RWPE2 (cell line): Measurements from ENCODE around the gene KIN.
A peak's percentile ranks its signal among the peaks of the same experiment; 100 is the strongest.

Experiments
- ATAC-seq: fragments of 200-7000 bp; cut with Tn5 transposase; 3 replicates; pipeline ENCODE4 v1.9.1; 2021; ENCODE audit warnings: low read depth
- DNase-seq: peaks from one replicate; pipeline ENCODE4 v3.0.0-alpha.2; 2020; ENCODE audit warnings: low spot score
- H3K27ac ChIP-seq: fragments of 450-650 bp; 2 replicates; pipeline ENCODE4 v1.5.1; 2017; ENCODE audit warnings: mild to moderate bottlenecking; ENCODE audit not compliant: poor library complexity, severe bottlenecking
- H3K27me3 ChIP-seq: fragments of 250-450 bp; sonication (Bioruptor Pico); 2 replicates; pipeline ENCODE4 v1.5.1; 2021; ENCODE audit warnings: mild to moderate bottlenecking, moderate library complexity; ENCODE audit not compliant: insufficient read depth, poor library complexity, severe bottlenecking
- H3K36me3 ChIP-seq: fragments of 250-450 bp; sonication (Bioruptor Pico); 2 replicates; pipeline ENCODE4 v1.5.1; 2020; ENCODE audit warnings: low read depth, mild to moderate bottlenecking, moderate library complexity
- H3K4me1 ChIP-seq: fragments of 250-450 bp; sonication (Bioruptor Pico); 2 replicates; pipeline ENCODE4 v1.5.1; 2021; ENCODE audit warnings: mild to moderate bottlenecking, moderate library complexity; ENCODE audit not compliant: insufficient read depth, poor library complexity, severe bottlenecking
- H3K4me3 ChIP-seq: fragments of 250-450 bp; sonication (Bioruptor Pico); 2 replicates; pipeline ENCODE4 v1.5.1; 2021; ENCODE audit warnings: mild to moderate bottlenecking, moderate library complexity; ENCODE audit not compliant: severe bottlenecking
- H3K9me3 ChIP-seq: fragments of 250-450 bp; sonication (Bioruptor Pico); 2 replicates; pipeline ENCODE4 v1.5.1; 2021; ENCODE audit warnings: mild to moderate bottlenecking, moderate library complexity; ENCODE audit not compliant: severe bottlenecking
- CTCF ChIP-seq: fragments of 450-650 bp; IDR thresholded peaks from one replicate; pipeline ENCODE4 v1.5.1; 2017; ENCODE audit warnings: mild to moderate bottlenecking, moderate library complexity; ENCODE audit not compliant: poor library complexity, severe bottlenecking

The KIN gene, protein sequence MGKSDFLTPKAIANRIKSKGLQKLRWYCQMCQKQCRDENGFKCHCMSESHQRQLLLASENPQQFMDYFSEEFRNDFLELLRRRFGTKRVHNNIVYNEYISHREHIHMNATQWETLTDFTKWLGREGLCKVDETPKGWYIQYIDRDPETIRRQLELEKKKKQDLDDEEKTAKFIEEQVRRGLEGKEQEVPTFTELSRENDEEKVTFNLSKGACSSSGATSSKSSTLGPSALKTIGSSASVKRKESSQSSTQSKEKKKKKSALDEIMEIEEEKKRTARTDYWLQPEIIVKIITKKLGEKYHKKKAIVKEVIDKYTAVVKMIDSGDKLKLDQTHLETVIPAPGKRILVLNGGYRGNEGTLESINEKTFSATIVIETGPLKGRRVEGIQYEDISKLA

GRCh38 chr10:7787857-7788638 lies at the start of gene KIN, which contains the start of gene ATP5F1C:
KIN (minus strand) TSS chr10:7787993; CDS start chr10:7787933, 60 bp downstream.
ATP5F1C (plus strand) TSS chr10:7788177; CDS start chr10:7788208, 31 bp downstream.
- ATAC-seq (peak; percentile 89), DNase-seq (peak; percentile 92)
- H3K4me3 ChIP-seq = peak within 1 kb of the TSS; percentile 71
- peaks cover 13% of the 10 kb centered on the region for H3K4me1 ChIP-seq
- no peaks in the 10 kb centered on the region for H3K27me3 ChIP-seq
- H3K9me3 ChIP-seq = no peaks in the 10 kb centered on the region
- peaks cover 22% of the 10 kb centered on the region for H3K36me3 ChIP-seq
- TF ChIP-seq CTCF = no peak
- H3K27ac ChIP-seq = peak within 1 kb of the TSS; percentile 52

GRCh38 chr10:7836571-7836970 lies 48.8 kb upstream of the KIN start:
- no peak overlapping the region for H3K4me3 ChIP-seq
- no peak for TF ChIP-seq CTCF
- no peaks in the 10 kb centered on the region for H3K4me1 ChIP-seq
- no peak overlapping the region for H3K27ac ChIP-seq
- no peaks in the 10 kb centered on the region for H3K27me3 ChIP-seq
- ATAC-seq = no peak
- DNase-seq = no peak
- no peaks in the 10 kb centered on the region for H3K36me3 ChIP-seq
- no peaks in the 10 kb centered on the region for H3K9me3 ChIP-seq

- Histone ChIP-seq H3K4me3 (no peak overlapping the region), H3K4me1 (no peaks in the 10 kb centered on the region), H3K27me3 (no peaks in the 10 kb centered on the region), H3K9me3 (no peaks in the 10 kb centered on the region), H3K27ac (no peak overlapping the region), H3K36me3 (no peaks in the 10 kb centered on the region)
- no peak for DNase-seq
- no peak for ATAC-seq
- no peak for TF ChIP-seq CTCF
Measured at GRCh38 chr10:7834262-7834661, 46.5 kb upstream of the KIN start.

DNA sequence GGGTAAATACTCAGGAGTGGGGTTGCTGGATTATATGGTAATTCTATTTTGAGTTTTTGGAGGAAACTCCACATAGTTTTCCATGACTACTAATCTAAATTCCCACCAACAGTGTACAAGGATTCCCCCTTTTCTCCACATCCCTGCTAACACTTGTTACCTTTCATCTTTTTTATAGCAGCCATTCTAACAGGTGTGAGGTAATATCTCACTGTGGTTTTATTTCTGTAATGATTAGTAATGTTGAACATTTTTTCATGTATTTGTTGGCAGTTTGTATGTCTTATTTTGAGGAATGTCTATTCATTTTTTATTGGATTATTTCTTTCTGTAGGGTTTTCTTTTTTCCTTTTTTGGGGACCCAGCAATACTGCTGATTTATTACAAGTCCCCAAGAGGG lies 45.4 kb upstream of the KIN start:
- Histone ChIP-seq H3K27me3 (no peaks in the 10 kb centered on the region), H3K36me3 (no peaks in the 10 kb centered on the region), H3K4me1 (no peaks in the 10 kb centered on the region), H3K4me3 (no peak overlapping the region), H3K9me3 (no peaks in the 10 kb centered on the region), H3K27ac (no peak overlapping the region)
- DNase-seq (no peak), ATAC-seq (no peak)
- no peak for TF ChIP-seq CTCF
